ENCODE results near the gene FBXL5.

DNA sequence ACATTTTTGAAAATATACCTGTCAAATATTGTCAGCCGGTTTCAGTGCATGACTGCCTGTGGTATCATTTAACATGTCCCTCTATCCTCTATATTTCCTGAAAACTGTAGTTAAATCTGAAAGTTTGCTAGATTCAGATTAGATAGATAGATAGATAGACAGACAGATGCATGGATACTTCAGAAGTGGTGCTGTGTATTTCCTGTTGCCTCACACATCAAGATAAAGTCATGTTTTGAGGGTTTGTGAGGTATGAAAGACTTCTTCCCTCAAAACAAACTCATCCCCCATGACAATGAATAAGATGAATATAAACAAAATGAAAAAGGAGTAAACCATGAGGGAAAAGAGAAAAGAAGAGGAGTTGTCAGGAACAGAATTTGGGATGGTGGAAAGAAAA is 41.7 kb upstream of the FBXL5 start:
- TF ChIP-seq, protein P1, sequence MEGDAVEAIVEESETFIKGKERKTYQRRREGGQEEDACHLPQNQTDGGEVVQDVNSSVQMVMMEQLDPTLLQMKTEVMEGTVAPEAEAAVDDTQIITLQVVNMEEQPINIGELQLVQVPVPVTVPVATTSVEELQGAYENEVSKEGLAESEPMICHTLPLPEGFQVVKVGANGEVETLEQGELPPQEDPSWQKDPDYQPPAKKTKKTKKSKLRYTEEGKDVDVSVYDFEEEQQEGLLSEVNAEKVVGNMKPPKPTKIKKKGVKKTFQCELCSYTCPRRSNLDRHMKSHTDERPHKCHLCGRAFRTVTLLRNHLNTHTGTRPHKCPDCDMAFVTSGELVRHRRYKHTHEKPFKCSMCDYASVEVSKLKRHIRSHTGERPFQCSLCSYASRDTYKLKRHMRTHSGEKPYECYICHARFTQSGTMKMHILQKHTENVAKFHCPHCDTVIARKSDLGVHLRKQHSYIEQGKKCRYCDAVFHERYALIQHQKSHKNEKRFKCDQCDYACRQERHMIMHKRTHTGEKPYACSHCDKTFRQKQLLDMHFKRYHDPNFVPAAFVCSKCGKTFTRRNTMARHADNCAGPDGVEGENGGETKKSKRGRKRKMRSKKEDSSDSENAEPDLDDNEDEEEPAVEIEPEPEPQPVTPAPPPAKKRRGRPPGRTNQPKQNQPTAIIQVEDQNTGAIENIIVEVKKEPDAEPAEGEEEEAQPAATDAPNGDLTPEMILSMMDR (conservative IDR thresholded peaks at IDR 0.05; ENCODE audit: low read length): no peak
- no peak for TF ChIP-seq EZH2phosphoT487 (IDR thresholded peaks at IDR 0.05; ENCODE audit: borderline replicate concordance)
